ENCODE results near the gene MEST.
"Not testable (repeated sequence)": the region's sequence is repeated elsewhere in the genome, so short reads cannot be mapped to it uniquely, and the experiment has no call there.

Gene MEST

GRCh38 chr7:130491841-130492522 is at the start of gene MEST:
Gene MEST (plus strand): TSS chr7:130492085. CDS start chr7:130492314, 229 bp downstream.
- DNase-seq = peak; percentile 32
- Mint-ChIP-seq H3K4me3 (peak within 1 kb of the TSS; percentile 71), H3K36me3 (ENCODE audit: low read depth) (no peaks in the 10 kb centered on the region), H3K9me3 (no peaks in the 10 kb centered on the region), H3K27me3 (peaks cover 60% of the 10 kb centered on the region), H3K4me1 (ENCODE audit: low read depth) (peaks cover 20% of the 10 kb centered on the region), H3K27ac (no peak within 1 kb of the TSS)

- H3K27me3 Mint-ChIP-seq = no peaks in the 10 kb centered on the region
- H3K9me3 Mint-ChIP-seq = peaks cover 2% of the 10 kb centered on the region
- no peak overlapping the region for H3K4me3 Mint-ChIP-seq
- H3K36me3 Mint-ChIP-seq (ENCODE audit: low read depth) = peaks cover 13% of the 10 kb centered on the region
- no peak for DNase-seq
- peaks cover 55% of the 10 kb centered on the region for H3K4me1 Mint-ChIP-seq (ENCODE audit: low read depth)
- no peak overlapping the region for H3K27ac Mint-ChIP-seq
These were observed 49.3 kb upstream of the MEST start for GRCh38 chr7:130442601-130443000.

GRCh38 chr7:130444234-130444633 is 47.7 kb upstream of the MEST start:
- Mint-ChIP-seq H3K36me3 (ENCODE audit: low read depth) (peaks cover 12% of the 10 kb centered on the region), H3K4me3 (no peak overlapping the region), H3K4me1 (ENCODE audit: low read depth) (peaks cover 46% of the 10 kb centered on the region), H3K27me3 (no peaks in the 10 kb centered on the region), H3K27ac (no peak overlapping the region), H3K9me3 (peaks cover 4% of the 10 kb centered on the region)
- no peak for DNase-seq

GRCh38 chr7:130444751-130445407 is 47.0 kb upstream of the MEST start:
- H3K27ac Mint-ChIP-seq = no peak overlapping the region
- peaks cover 6% of the 10 kb centered on the region for H3K36me3 Mint-ChIP-seq (ENCODE audit: low read depth)
- H3K4me1 Mint-ChIP-seq (ENCODE audit: low read depth) = peaks cover 40% of the 10 kb centered on the region
- no peaks in the 10 kb centered on the region for H3K27me3 Mint-ChIP-seq
- no peak for DNase-seq
- peaks cover 4% of the 10 kb centered on the region for H3K9me3 Mint-ChIP-seq
- H3K4me3 Mint-ChIP-seq = no peak overlapping the region

GRCh38 chr7:130446259-130446658 is 45.6 kb upstream of the MEST start:
- H3K4me3 Mint-ChIP-seq = no peak overlapping the region
- peaks cover 31% of the 10 kb centered on the region for H3K4me1 Mint-ChIP-seq (ENCODE audit: low read depth)
- H3K9me3 Mint-ChIP-seq = peaks cover 2% of the 10 kb centered on the region
- no peaks in the 10 kb centered on the region for H3K27me3 Mint-ChIP-seq
- peak overlapping the region; percentile 1 for H3K27ac Mint-ChIP-seq
- DNase-seq = no peak
- no peaks in the 10 kb centered on the region for H3K36me3 Mint-ChIP-seq (ENCODE audit: low read depth)

GRCh38 chr7:130451344-130451743 is 40.5 kb upstream of the MEST start:
- not testable (repeated sequence) for H3K9me3 Mint-ChIP-seq

GRCh38 chr7:130452951-130453350 is 38.9 kb upstream of the MEST start:
- no peak overlapping the region for H3K4me3 Mint-ChIP-seq
- H3K27me3 Mint-ChIP-seq = no peaks in the 10 kb centered on the region
- H3K4me1 Mint-ChIP-seq (ENCODE audit: low read depth) = peaks cover 15% of the 10 kb centered on the region
- no peak for DNase-seq
- no peak overlapping the region for H3K27ac Mint-ChIP-seq
- H3K36me3 Mint-ChIP-seq (ENCODE audit: low read depth) = no peaks in the 10 kb centered on the region
- H3K9me3 Mint-ChIP-seq = peaks cover 2% of the 10 kb centered on the region

More at GRCh38 chr7:130451344-130451743, 40.5 kb upstream of the MEST start:
- not testable (repeated sequence) for H3K36me3 Mint-ChIP-seq (ENCODE audit: low read depth); H3K4me3 Mint-ChIP-seq; DNase-seq; H3K27me3 Mint-ChIP-seq; H3K27ac Mint-ChIP-seq
- peaks cover 21% of the 10 kb centered on the region for H3K4me1 Mint-ChIP-seq (ENCODE audit: low read depth)

- DNase-seq = no peak
- H3K4me3 Mint-ChIP-seq = no peak overlapping the region
- H3K9me3 Mint-ChIP-seq = peaks cover 11% of the 10 kb centered on the region
- H3K36me3 Mint-ChIP-seq (ENCODE audit: low read depth) = peaks cover 8% of the 10 kb centered on the region
- no peaks in the 10 kb centered on the region for H3K27me3 Mint-ChIP-seq
- no peak overlapping the region for H3K27ac Mint-ChIP-seq
- peaks cover 24% of the 10 kb centered on the region for H3K4me1 Mint-ChIP-seq (ENCODE audit: low read depth)
These were observed 36.9 kb upstream of the MEST start for GRCh38 chr7:130454959-130455358.

GRCh38 chr7:130458257-130458656 is 33.6 kb upstream of the MEST start:
- Mint-ChIP-seq H3K27ac (peak overlapping the region; percentile 12), H3K36me3 (ENCODE audit: low read depth) (peaks cover 8% of the 10 kb centered on the region), H3K4me3 (no peak overlapping the region), H3K4me1 (ENCODE audit: low read depth) (peaks cover 24% of the 10 kb centered on the region), H3K27me3 (no peaks in the 10 kb centered on the region), H3K9me3 (peaks cover 11% of the 10 kb centered on the region)
- DNase-seq = no peak

GRCh38 chr7:130461272-130461671 is 30.6 kb upstream of the MEST start:
- no peak for DNase-seq
- no peak overlapping the region for H3K27ac Mint-ChIP-seq
- H3K4me1 Mint-ChIP-seq (ENCODE audit: low read depth) = peaks cover 15% of the 10 kb centered on the region
- no peaks in the 10 kb centered on the region for H3K27me3 Mint-ChIP-seq
- peaks cover 11% of the 10 kb centered on the region for H3K9me3 Mint-ChIP-seq
- no peak overlapping the region for H3K4me3 Mint-ChIP-seq
- H3K36me3 Mint-ChIP-seq (ENCODE audit: low read depth) = peaks cover 8% of the 10 kb centered on the region

GRCh38 chr7:130463553-130464434 is 28.1 kb upstream of the MEST start:
- peaks cover 8% of the 10 kb centered on the region for H3K36me3 Mint-ChIP-seq (ENCODE audit: low read depth)
- peaks cover 9% of the 10 kb centered on the region for H3K9me3 Mint-ChIP-seq
- no peak overlapping the region for H3K27ac Mint-ChIP-seq
- DNase-seq = no peak
- H3K27me3 Mint-ChIP-seq = no peaks in the 10 kb centered on the region
- peaks cover 7% of the 10 kb centered on the region for H3K4me1 Mint-ChIP-seq (ENCODE audit: low read depth)
- no peak overlapping the region for H3K4me3 Mint-ChIP-seq

GRCh38 chr7:130468612-130469011 is 23.3 kb upstream of the MEST start:
- H3K27me3 Mint-ChIP-seq = peaks cover 3% of the 10 kb centered on the region

GRCh38 chr7:130471974-130472373 is 19.9 kb upstream of the MEST start:
- Mint-ChIP-seq H3K4me1 (ENCODE audit: low read depth) (peaks cover 13% of the 10 kb centered on the region), H3K4me3 (no peak overlapping the region), H3K9me3 (no peaks in the 10 kb centered on the region), H3K36me3 (ENCODE audit: low read depth) (no peaks in the 10 kb centered on the region), H3K27me3 (peaks cover 3% of the 10 kb centered on the region), H3K27ac (no peak overlapping the region)
- DNase-seq = no peak

More at GRCh38 chr7:130468612-130469011, 23.3 kb upstream of the MEST start:
- no peak overlapping the region for H3K4me3 Mint-ChIP-seq
- peaks cover 6% of the 10 kb centered on the region for H3K4me1 Mint-ChIP-seq (ENCODE audit: low read depth)
- H3K36me3 Mint-ChIP-seq (ENCODE audit: low read depth) = no peaks in the 10 kb centered on the region
- no peaks in the 10 kb centered on the region for H3K9me3 Mint-ChIP-seq
- DNase-seq = no peak
- no peak overlapping the region for H3K27ac Mint-ChIP-seq

- no peaks in the 10 kb centered on the region for H3K9me3 Mint-ChIP-seq
- no peak overlapping the region for H3K4me3 Mint-ChIP-seq
- no peaks in the 10 kb centered on the region for H3K36me3 Mint-ChIP-seq (ENCODE audit: low read depth)
- DNase-seq = no peak
- H3K4me1 Mint-ChIP-seq (ENCODE audit: low read depth) = peaks cover 13% of the 10 kb centered on the region
- H3K27ac Mint-ChIP-seq = no peak overlapping the region
- peaks cover 3% of the 10 kb centered on the region for H3K27me3 Mint-ChIP-seq
These were observed 18.6 kb upstream of the MEST start for GRCh38 chr7:130473289-130473688.
